Epidermal melanocyte (primary cell): ENCODE data around the gene KLHL22.
"Not testable (repeated sequence)": the region's sequence is repeated elsewhere in the genome, so short reads cannot be mapped to it uniquely, and the experiment has no call there.

ENCODE experiments used
- DNase-seq: peaks from one replicate; pipeline ENCODE4 v3.0.0; 2011; ENCODE audit warnings: low spot score; ENCODE audit not compliant: insufficient read length

The KLHL22 gene

DNA sequence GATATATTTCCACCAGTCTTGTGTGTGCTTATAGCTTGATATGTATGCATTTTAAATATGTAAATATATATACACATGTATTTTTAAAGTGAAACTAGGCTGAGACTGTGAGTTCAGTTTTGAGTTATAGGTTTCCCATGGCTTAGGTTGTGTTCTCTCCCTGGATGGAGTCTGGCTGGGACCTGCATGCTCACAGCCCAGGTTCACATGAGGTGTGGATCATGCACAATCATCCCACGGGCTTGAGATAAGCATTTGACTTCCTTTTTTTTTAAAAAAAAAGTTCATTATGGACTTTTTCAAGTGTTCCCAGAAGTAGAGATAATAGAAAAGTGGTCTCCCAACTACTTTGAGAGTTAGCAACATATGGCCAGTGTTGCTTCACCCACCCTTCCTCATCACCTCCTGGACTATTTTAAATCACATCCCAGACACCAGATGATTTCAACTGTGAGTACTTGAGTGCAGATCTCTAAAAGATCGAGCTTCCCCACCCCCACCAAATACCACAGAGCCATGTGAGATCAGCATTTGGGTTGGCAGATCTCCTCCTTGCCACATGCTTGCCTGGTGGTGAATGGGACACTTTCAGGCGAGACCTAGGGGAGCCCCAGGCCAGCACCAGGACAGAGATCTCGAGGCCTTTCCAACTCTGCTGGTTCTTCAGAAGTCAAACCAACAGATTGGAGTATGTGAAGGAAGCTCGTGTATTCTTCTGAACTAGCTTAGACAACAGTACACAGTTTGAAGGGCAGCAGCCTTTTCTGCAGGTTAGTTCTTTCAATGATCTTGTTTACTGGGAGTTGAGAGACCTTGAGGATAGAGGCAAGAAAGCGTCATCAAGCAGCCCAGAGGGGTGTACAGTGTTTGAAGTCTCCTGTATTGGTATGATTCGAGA lies 27.7 kb upstream of the KLHL22 start:
- peak; percentile 70 for DNase-seq

DNA sequence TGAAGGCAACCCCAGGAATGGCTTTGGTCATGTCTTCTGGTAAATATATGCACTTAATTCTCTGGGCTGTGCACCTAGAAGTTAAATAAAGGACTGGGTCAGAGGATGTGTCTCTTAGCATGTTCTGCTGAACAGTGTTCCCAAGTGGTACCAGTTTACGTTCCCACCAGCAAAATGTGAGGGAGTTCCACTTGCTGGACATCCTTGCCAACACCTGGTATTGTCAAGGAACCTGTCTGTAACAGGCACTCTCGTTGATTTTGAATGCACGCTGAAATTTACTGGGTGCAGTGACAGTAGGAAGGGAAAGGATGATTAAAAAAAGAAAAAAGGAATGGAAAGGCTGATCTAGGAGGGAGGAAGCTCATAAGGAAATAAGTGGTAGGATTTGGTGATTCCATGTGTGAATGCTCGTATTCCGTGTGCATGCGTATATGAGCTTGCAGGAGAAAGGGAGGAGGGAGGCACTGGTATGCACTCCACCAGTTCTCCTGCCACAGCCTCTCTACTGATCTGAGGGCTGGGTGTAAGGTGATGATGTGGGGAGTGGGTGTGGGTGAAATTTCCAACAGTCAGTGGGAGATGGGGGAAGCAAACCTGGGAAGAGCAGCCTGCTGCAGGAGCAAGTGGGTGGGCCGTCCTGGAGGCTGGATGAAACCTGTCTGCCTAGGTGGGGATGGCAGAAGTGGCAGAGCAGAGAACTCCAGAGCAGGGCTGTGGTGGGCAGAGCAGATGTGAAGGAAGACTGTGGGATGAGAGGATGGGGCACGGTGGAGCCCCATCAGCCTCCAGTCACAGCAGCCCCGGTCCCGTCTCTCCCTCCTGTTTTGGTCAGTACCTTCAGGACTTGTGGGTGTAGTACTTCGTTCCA lies 26.8 kb upstream of the KLHL22 start:
- DNase-seq = no peak

DNA sequence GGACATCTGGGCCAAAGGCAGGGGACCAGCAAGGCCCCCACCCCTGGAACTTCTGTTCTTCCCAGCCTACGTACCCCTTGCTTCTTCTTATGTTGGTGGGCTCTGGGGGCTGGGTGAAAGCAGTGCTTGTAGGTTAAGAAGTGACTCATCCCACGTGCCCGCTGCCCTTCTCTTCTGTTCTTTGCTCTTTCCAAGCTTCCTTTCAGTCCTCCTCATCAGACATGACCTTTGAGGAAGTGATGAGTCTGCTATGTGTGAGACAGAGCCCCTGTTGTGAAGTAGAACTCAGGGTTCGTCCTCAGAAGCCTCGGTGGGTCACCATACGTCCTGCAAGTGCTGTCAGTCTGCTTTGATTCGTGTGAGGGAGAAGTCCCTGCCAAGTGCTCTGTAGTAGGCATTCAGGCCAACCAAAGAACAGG lies 24.5 kb upstream of the KLHL22 start:
- peak; percentile 52 for DNase-seq

DNA sequence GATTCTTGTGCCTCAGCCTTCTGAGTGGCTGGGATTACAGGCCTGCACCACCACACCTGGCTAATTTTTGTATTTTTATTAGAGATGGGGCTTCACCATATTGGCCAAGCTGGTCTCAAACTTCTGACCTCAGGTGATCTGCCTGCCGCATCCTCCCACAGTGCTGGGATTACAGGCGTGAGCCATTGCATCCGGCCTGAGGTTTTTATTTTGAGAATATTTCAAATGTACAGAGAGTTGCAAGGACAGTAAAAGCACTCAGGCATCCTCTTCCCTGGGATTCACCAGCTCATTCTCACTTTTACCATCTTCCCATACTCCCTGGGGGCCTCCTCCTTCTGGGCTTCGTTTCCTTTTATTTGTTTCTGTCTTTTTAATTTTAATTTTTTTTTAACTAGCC lies 24.0 kb upstream of the KLHL22 start:
- DNase-seq = no peak

DNA sequence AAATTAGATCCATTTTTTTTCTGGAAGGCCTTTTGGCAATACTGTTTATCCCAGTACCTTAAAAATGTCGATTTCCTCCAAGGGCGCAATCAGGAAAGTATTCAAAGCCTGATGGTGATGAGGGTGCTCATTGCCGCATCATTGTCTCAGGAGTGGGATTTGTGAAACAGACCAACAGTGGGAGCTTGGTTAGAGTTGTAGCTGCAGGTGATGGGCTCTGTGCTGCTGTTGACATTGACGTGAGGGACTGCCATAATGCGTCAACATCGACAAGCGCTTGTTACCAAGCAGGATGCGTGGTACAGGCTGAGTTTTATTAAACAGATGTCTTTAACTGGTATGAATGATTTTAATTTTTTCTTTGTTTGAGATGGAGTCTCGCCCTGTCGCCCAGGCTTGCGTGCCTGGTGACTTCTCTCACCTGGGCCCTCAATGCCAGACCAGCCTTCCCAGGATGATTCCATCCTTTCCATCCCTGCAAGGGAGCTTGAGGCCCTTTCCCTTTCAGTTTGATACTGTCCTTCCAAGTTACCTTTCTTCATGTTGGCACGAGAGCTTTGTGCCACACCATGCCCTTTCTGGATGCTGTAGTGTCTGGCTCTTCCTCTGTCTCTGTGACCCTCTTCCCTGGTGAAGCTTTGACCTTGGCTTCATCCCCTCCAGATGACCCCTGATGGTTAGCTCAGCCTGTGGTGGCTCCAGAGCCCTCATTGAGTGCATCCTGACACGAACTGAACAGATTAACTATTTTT lies 22.4 kb upstream of the KLHL22 start:
- DNase-seq = no peak

DNA sequence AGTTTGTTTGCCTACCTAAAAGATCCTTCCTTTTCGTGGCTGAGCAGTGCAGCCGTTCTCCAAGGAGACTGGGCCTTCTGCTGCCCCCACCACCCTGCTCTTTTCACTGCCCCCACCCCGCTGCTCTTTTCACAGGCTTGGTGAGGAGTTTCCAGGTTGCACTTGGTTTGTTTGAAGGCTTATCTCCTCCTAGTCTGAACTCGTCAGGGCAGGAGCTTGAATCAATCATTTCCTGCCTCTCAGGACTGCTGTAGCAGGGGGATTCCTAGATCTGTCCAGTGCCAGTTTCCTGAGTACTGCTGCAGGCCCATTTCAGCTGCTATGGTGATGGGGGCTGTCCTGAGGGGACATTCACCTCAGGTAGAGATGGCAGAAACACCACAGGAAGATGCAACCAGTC lies 21.8 kb upstream of the KLHL22 start:
- DNase-seq = no peak

DNA sequence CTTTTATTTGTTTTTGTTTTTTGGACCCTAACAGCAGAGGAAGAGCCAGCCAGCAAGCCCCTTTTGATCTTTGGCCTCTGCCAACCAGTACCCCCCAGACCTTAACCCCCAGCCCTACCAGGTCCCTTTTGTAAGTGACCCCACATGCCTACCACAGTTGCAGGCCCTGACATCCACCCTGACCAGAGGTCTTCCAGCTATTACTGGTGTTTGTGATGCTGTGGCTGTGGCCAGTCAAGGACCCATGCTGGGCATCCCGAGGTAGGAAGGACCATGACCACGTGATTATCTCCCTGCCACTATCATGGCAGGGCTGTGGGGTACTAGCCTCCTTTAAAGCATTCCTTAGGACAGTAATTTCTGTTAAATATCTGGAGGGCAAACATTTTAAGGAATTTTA lies 20.8 kb upstream of the KLHL22 start:
- no peak for DNase-seq

DNA sequence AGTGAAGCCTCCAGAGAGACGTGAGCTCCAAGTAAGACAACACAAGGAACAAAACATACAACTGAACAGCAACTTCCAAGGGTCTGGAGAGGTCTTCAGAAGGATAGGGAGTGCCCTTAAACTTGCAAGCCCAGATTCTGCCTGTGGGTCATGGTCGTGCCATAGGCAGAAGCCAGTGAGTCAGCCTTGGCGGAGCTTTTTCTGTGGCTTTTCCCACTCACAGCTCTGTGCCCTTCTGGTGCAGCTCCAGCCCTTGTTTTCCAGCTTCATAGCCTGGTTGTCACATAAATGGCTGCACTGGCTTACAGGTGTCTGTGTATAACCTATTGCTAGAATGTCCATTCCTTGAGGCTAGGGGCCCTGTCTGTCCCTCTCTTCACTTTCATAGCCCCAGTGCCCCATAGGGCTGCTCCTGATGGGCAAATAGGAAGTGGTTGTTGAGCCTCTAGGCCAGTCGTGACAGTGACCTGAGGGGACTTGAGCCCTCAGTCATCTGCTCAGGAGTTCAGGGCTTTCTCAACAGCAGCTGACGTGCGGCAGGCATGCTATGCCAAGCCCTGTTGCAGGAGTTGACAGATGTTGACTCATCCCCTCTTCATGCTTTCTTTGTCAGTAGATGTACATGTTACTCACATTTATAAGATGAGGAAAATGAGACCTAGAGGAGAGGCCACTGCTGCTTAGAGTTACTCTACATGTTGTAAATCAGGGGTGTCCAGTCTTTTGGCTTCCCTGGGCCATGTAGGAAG lies 19.2 kb upstream of the KLHL22 start:
- peak; percentile 41 for DNase-seq

DNA sequence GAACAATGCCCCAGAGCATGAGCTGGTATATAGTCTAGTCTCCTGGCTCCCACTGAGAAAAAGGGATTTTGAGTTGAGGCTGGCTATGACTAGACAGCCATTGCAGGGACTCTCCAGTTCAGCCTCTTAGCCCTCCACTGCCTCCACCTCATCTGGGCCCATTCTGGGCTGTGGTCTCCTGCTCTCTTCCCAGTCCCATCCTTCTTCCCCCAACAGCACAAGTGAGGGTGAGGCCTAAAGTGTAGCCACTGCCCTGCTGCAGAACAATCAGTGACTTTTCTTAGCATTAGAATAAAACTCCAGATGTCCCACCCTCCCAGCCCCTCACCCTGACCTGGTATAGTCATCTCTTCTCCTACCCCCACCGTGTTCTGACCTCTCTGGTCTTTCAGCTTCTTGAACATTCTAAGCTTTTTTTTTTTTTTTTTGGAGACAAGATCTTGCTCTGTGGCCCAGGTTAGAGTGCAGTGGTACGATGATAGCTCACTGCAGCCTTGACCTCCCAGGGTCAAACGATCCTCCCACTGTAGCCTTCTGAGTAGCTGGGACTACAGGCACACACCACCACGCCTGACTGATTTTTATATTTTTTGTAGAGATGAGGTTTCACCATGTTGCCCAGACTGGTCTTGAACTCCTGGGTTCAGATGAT lies 16.1 kb upstream of the KLHL22 start:
- DNase-seq = no peak

DNA sequence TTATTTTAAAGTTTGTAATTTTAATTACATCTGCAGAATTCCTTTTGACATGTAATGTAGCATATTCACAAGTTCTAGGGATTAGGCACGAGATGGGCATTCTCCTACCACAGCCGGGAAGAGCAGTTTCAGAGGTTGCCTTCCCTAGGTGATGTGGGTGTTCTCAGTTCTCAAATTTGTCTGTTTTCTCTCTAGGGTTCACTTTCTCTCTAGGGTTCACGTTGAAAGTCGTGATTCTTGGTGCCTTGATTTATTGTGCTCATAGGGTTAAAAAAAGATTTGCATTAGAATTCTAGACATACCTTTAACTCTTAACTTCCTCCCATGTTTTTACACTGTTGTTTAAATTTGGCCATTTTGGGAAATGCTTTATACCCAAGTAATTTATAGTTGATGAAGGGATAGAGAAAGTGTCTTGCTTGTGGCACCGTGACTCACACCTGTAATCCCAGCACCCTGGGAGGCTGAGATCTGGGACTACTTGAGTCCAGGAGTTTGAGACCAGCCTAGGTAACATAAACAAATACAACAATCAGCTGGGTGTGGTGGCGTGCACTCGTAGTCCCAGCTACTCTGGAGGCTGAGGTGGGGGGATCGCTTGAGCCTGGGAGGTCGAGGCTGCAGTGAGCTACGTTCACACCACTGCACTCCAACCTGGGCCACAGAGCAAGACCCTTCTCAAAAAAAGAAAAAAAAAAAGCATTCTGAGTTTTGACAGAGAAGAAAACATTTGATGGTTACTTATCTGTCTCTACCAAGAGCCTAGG lies 15.4 kb upstream of the KLHL22 start:
- DNase-seq = no peak

DNA sequence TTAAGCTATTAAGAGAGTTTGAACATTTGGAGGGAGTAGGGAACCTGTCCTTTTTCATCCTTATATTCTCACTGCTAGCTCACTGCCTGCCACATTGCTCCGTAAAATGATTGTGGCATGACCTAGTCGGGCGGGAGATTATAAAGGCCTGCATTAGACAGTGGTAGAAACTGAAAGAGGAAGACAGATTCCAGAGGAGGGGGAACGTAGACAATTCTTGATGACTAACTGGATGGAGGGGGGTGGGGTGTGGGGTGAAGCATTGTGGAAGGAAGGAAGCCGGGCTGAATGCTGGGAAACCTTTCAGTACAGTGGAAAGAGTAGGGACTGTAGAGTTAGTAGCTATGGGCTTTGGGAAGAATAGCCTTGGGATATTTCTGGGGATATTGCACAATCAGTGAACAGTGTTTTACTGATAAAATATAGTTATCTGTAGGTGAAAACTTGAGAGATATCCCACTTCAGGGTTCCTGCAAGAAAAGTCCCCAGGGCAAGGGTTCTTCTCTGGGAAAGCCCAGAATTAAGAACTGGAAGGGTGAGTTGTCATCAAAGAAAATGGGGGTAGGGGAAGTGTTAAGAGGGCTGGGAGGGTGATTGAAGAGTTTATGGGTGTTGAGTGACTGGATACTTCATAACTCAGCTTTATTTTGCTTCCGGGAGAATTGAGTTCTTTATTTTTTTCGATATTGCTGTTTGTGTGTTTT lies 13.9 kb upstream of the KLHL22 start:
- peak; percentile 81 for DNase-seq

DNA sequence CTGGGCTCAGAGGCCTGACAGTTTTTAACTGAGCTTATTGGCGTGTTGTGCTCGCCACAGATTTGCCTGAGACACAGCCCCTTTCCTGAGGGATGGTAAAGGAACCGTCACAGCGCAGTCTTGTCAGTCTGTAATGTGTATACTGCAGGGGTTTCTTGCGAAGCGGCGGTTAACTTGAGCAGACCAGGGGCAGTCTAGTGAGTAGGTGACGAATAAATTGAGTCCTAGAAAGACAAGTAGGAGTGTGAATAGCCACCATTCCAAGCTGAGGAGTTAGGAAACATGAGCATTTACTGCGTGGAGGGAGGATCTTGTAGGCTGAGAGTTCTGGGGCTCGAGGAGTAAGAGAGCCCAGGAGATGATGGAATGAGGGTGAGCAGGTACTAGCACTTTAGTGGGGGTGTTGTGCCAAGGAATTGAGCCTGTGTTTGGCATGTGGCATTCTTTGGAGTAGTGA lies 13.2 kb upstream of the KLHL22 start:
- no peak for DNase-seq

DNA sequence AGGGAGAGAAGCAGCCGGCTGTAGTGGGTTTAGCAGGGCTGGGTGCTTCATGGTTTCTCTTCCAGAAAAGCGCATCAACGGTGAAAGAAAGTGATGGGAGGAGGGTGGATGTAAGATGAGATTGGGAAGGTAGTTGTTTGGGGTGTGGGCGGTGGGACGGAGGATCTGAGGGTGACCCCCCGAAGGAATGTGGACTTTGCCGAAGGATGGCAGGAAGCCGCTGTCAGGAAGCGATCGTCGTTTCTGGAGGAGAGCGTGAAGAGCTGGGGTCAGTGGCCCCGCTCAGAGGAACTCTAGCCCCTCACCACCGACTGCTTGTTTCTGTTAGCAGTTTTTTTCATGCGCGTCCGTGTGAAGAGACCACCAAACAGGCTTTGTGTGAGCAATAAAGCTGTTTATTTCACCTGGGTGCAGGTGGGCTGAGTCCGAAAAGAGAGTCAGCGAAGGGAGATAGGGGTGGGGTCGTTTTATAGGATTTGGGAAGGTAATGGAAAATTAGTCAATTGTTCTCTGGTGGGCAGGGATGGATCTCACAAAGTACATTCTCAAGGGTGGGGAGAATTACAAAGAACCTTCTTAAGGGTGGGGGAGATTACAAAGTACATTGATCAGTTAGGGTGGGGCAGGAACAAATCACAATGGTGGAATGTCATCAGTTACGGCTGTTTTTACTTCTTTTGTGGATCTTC lies 12.6 kb upstream of the KLHL22 start:
- not testable (repeated sequence) for DNase-seq

DNA sequence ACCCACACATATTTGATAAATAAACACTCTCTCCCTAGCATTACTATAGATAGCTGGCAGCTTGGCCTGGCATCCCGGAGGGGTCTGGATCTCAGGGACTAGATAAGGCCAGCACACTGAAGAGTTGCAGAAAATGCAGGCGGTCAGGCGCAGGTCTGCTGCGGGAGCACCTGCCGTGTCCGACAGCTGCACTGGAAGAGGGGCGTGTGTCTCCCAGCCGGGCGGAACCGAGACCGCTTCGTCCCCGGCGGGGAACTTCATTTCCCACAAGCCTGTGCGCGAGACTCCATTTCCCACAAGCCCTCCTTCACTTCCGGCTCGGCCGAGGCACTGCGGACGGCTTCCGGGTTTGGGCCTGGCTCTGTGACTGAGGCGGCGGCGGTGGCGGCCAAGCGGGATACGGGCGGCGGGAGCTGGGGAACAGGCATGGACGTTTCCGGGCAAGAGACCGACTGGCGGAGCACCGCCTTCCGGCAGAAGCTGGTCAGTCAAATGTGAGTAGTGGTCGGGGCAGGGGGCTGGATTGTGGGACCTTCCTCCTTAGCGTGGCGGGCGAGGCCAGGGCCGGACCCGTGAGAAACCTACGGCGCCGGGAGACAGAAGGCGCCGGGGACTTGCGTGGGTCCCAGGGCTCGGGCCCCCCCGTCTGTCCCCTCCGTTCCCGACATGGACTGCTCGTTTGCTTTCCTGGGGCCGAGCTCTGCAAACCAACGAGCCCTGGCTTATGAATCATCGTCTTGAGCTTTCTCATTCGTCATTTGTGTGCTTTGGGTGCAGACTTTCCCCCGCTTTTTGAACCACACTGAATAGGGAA lies 11.9 kb upstream of the KLHL22 start, which contains the start of gene MED15:
Gene MED15, plus strand, starts transcription at position 358 of the 814 bp plus-strand sequence. Its CDS starts 69 bp downstream, at position 427.
- DNase-seq = peak; percentile 55

DNA sequence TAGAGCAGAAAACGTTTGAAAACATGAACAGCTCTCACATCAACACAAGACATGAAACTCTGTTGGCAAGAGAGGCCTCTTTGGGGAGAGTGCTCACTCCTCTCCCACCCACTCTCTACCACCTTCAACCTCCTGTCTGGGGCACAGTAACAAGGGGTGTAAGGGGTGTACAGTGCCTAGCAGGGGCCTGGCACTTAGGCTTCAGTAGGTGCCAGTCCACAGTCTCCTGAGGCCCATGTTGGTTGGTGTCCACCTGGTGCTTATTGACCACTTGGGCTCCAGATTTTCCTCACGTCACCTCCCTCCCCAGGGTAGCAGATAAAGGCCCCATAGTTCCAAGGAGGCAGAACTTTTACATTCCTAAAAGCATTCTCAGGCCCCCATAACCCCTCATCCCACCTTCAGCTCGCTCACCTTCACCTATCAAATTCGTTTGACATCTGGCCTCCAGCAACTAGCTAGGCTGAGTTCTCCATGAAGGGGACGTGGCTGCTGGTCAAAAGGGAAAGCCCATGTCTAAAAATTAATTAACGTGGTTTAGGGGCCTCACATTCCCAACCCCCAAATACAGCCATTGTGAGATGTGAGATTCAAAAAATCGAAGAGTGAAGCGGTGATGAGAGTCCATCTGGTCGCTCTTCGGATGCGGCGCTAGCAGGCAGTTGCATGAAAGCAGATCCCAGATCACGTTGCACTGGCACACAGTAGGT lies 11.1 kb upstream of the KLHL22 start:
- no peak for DNase-seq

DNA sequence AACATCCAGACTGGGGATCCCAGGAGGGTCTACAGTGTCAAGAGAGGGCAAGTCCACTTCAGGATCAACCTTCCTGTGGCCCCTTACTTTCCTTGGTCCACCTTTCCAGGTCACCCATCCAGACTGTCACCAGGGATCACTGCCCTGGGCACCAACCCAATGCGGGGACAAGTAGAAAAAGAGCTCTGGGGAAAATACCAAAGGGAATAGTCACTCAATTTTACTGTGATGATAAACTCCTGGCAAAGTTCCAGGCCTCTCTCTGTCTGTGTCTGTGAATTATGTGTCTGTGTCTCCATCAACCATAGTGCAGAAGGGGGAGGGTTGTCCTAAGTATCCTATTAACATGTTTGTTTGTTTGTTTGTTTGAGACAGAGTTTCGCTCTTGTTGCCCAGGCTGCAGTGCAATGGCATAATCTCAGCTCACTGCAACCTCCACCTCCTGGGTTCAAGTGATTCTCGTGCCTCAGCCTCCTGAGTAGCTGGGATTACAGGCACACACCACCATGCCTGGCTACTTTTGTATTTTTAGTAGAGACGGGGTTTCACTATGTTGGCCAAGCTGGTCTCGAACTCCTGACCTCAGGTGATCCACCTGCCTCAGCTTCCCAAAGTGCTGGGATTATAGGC lies 8.8 kb upstream of the KLHL22 start:
- DNase-seq = not testable (repeated sequence)
